Amniotic stem cell (primary cell): ENCODE results near the gene MLLT3.

Experiments
- DNase-seq: peaks from one replicate; lab custom pipeline; 2025; lab: John Stamatoyannopoulos, UW

Gene MLLT3

DNA sequence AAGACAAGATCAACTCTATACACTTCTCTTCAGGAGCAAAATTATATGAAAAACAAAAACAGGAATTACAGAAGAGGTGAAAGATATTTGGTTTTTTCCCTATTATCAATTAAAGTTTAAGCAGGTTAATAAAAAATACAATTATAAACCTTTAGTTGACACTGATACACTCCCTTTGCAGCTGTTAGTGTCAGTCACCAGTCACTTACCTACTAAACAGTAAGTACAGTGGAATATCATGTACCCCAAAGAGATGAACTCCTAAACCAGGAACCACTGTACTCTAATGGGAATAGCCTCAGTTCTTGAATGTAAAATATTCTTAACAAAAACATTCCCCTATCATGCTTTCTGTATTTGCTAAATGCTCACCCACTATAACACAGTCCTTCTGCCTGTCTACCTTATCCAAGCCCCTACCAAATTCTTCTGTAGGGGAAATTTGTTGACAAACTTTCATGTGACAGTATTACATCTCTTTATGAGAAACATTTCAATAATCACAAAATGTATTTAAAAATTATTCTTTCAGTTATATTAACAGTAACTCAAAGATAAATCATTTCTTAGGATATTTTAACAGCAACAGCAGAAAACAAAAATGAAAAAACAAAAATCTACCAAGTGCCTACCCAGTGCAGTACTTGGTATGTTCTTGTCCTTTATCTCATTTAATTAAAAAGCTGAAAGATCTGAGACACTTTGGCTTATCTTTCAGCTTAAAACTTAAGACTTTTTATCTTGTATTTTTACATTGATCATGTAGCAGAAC, 212.8 kb downstream of the MLLT3 start:
- DNase-seq = no peak

- DNase-seq = no peak
Measured at GRCh38 chr9:20408513-20408912, 213.8 kb downstream of the MLLT3 start.

- DNase-seq = no peak
Measured at GRCh38 chr9:20407013-20407412, 215.3 kb downstream of the MLLT3 start.

- DNase-seq = no peak
Measured at GRCh38 chr9:20406344-20406743, 216.0 kb downstream of the MLLT3 start.

GRCh38 chr9:20405616-20406015, 216.7 kb downstream of the MLLT3 start:
- DNase-seq = no peak

DNA sequence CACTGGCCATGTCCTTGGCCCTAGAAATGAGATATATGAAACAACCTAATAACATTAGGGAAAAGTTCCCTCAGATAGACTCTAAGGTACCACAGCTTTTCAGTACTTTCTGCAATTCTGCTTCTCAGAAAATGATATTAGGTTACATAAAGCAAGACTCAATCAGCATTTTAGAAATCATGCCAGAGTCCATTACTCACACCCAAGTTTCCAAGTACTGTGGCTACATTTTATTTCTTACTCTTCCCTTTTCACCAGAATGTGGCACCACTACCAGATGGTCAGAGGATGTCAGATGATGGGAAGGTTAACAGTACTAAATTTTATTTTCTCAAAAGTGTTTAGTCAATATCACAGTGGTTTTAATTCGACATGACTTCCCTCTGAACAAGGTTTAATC, 217.2 kb downstream of the MLLT3 start:
- DNase-seq = no peak

DNA sequence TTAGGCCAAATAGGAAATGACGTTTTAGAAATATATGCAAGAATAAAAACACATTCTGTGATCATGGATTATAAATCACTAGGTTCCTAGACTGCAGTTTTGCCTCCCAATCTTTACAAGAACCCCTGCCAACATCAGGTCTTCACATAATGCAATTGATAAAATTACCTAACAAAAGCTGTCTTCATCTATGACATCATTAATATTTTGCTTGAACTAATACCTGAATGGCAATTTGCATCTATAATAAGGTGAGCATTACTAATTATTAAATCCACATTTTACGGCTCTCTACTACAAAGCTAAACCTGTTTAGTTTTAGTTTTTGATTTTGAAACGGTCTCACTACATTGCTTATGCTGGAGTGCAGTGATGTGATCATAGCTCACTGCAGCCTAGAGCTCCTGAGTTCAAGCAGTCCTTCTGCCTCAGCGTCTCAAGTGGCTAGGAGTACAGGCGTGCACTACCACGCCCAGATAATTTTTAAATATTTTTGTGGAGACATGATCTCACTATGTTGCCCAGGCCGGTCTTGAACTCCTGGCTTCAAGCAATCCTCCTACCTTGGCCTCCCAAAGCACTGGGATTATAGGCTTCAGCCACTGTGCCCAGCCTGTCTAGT, 218.0 kb downstream of the MLLT3 start:
- DNase-seq = no peak

- DNase-seq = no peak
Measured at GRCh38 chr9:20403346-20403745, 219.0 kb downstream of the MLLT3 start.

- no peak for DNase-seq
Measured at GRCh38 chr9:20402273-20402875, 219.9 kb downstream of the MLLT3 start.

DNA sequence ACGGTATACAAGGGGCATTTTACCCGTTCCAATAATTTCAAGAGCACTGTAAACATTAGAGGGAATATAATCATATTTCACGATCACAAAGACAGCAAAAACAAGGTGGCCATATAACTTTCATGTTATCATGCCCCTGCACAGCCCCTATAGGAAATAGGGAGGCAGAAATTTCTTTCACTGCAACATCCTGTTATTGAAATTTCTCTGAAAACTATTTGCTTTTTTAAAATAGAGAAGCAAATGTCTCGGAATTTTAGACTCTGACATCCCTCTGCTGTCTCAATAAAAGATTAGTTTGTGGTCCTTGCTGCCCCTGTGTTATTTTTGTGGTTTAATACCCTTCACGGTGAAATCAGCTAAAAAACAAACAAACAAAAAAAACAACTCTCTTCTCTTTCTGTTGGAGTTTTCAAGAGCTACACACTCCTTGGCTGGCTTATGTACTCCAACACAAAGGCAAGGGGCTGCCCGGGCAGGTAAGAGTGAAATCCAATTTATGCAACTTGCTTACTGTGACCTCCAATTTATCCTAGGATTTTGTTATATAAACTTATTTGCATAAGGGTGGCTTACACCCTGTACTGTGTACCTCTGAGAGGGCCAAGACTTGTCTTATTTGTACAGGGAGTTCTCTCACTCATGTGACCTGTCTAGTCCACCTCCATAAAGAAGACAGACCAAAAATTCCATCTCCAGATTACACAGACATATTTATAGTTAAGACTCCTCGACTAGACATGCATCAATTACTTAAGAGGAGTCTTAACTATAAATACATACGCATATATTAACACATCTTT, 223.6 kb downstream of the MLLT3 start:
- no peak for DNase-seq

DNA sequence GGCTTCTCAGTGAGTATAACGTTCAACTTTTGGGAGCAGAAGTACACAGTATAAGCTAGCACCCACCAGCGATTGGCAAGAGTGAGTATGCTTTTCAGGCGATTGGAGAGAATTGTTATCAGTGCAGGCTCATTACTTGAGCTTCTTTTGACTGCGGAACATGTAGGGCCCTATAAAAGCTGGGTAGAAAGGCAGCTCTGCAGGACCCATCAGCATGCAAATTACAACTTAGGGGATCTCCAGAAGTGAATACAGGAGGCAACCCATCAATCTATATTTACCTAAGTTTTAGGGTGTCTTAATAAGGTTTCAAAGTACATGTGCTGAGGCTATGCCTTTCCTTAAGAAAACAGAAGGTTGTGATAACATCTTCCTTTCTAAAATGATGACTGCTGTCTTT, 225.0 kb downstream of the MLLT3 start:
- DNase-seq = no peak

DNA sequence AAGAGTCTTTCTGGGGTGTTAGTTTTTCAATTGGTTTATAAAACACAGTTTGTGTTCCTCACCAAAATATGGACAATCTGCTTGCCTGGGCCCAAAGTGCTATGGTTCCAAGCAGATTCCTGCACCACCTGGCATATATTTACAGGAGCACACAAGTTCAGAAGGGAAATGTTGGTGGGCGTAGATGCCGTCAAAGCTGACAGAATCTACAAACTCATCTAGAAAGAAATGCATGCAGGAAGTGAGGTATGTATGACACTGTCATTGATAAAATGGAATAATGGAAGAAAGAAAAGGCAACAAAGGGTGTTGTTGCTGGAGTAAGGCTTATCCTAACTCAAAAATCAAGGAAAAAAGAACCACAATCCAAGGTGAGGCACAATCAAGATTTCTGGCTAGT, 225.8 kb downstream of the MLLT3 start:
- DNase-seq = no peak

- DNase-seq = no peak
Measured at GRCh38 chr9:20395651-20396050, 226.6 kb downstream of the MLLT3 start.

GRCh38 chr9:20394969-20395368, 227.3 kb downstream of the MLLT3 start:
- no peak for DNase-seq

GRCh38 chr9:20391208-20391607, 231.1 kb downstream of the MLLT3 start:
- DNase-seq = no peak

DNA sequence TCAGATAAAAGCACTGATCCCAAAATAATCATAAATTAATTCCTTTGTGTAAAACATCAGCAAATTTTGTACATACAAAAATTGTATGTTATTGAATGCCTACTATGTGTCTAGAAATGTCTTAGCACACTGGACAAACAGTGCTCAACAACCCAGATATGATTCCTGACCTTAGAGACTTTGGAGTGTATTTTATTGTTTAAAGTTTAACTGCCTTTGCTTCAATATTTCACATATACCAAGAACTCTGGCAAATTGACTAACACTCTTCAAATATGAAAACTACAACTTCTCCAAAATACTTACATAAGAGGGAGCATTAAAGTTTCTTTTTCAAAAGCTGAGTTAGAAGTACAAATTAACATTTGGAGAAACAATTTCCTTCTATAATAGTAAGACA, 231.9 kb downstream of the MLLT3 start:
- no peak for DNase-seq

DNA sequence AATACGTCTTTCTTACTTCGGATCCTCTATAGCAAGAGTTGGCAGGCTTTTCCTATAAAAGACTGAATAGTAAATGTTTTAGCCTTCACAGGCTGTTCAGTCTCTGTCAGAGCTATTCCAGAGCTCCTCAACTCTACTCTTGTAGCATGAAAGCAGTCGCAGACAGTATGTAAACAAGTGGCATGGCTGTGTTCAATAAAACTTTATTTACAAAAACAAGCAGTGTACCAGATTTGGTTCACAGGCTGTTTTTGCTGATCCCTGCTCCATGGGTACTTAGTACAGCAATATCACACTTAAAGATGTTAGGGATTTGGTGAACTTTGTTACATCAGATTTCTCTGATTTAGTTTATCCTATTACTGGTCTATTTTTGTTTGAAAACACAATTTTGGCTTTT, 235.2 kb downstream of the MLLT3 start:
- DNase-seq = no peak

DNA sequence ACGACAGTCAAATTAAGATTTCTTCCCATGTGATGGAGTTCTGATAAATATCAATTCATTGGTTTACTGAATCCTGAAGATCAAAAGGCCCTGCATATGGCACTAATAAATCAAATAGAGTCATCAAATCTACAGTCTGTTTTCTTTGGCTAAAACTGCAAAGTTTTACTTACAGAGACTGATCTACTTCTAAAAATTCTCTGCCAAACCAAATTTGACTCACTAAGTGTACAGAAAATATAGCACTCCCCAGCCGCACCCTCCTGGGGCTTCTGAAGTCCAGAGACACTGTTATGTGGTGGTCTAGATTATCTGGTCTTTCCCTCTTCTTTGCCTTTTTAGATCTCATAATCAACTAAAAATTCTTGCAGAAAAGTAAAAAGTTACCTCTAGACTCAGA, 237.7 kb downstream of the MLLT3 start:
- DNase-seq = no peak

GRCh38 chr9:20382460-20383071, 239.7 kb downstream of the MLLT3 start:
- peak; percentile 8 for DNase-seq

DNA sequence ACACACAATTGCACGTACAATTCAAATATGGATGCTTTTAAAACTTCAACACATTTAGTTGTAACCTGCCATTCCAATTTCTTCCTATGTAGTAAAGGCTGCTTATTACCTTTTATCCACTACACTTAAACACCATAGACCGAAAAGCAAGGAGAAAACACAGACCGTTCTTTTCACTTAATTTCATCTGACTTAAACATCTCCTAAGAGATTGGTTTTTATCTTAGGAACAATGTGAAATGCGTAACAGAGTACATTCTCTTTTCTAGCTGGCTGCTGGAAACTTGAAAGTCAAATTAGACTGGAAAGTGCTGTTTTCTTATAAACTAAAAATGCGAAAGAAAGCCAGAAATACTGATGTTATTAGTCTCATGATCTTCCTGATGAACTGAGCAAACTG, 241.8 kb downstream of the MLLT3 start:
- no peak for DNase-seq

- no peak for DNase-seq
Measured at GRCh38 chr9:20379804-20380225, 242.5 kb downstream of the MLLT3 start.

GRCh38 chr9:20378851-20379250, 243.4 kb downstream of the MLLT3 start:
- DNase-seq = no peak
